Mesodermal cell (in vitro differentiated cells): ENCODE data around the gene RBM22.

Experiments
- H3K27ac ChIP-seq: 2 replicates; pipeline ENCODE4 v1.7.0; 2013; ENCODE audit warnings: mild to moderate bottlenecking, low read depth, low read length, moderate library complexity; ENCODE audit not compliant: severe bottlenecking
- H3K36me3 ChIP-seq: 2 replicates; pipeline ENCODE4 v1.7.1; 2013; ENCODE audit warnings: mild to moderate bottlenecking, low read length, moderate library complexity; ENCODE audit not compliant: control insufficient read depth, insufficient read depth
- H3K4me1 ChIP-seq: one replicate; pipeline ENCODE4 v1.7.1; 2013; ENCODE audit warnings: mild to moderate bottlenecking, low read length; ENCODE audit not compliant: insufficient read depth, control insufficient read depth, poor library complexity, severe bottlenecking
- H3K4me3 ChIP-seq: 2 replicates; pipeline ENCODE4 v1.7.0; 2013; ENCODE audit warnings: low read length, control low read depth, mild to moderate bottlenecking; ENCODE audit not compliant: insufficient read depth, poor library complexity, severe bottlenecking; ENCODE audit errors: extremely low read depth
- H3K9me3 ChIP-seq: 2 replicates; pipeline ENCODE4 v1.7.1; 2013; ENCODE audit warnings: mild to moderate bottlenecking, low read length, moderate library complexity; ENCODE audit not compliant: control insufficient read depth
- WGBS, 2 experiments: methylation state at CpG; one replicate each; pipeline ENCODE4 v1.1.5; 2013; ENCODE audit warnings: missing lambda C conversion rate in 2 of 2; ENCODE audit not compliant: insufficient coverage in 2 of 2; 5-methylcytosine and 5-hydroxymethylcytosine counted together

Gene RBM22

GRCh38 chr5:150642567-150642927 is 58.3 kb downstream of the RBM22 start:
- Histone ChIP-seq H3K27ac (peak overlapping the region; percentile 88), H3K4me1 (peaks cover 69% of the 10 kb centered on the region)
- 59 to 67% methylated on average over 4 of the region's 5 CpGs for WGBS, 2 experiments

DNA sequence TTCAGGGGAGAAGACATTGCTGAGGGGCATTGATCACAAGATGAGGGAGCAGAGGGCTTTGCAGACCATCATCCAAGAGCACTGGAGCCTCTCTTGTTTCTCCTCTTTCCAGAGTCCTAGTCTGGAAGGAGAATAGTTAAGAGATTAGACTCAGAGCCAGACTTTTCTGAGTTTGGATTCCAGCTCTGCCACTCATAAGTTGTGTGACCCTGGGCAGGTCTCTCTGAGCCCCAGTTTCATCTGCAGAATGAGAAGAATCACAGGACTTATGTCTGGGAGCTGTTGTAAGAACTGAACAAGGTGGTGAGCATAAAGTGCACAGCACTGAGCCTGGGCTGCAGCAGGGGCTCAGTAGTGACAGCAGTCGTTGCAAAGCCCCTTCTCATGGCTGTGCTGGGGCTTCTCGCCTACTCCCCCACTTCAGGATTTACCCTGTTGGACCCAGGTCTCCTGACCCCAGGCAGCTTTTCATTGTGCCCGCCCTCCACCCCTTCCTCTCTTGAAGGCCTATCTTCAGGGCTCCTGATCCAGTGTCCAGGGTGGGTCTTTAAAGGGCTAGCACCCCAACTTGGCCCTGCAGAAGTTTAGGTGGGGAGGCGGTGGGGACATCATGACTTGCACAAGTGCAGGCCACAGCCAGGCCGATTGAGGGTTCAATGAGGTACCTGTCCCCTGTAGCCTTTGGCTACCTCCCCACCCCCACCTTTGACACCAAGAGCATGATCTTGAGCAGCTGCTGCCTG is 58.9 kb downstream of the RBM22 start:
- H3K27ac ChIP-seq: peak overlapping the region; percentile 88
- H3K9me3 ChIP-seq: no peaks in the 10 kb centered on the region
- 84 to 100% methylated on average over 2 to 4 of the region's 5 CpGs for WGBS, 2 experiments
- H3K4me3 ChIP-seq: peak overlapping the region; percentile 41
- peaks cover 69% of the 10 kb centered on the region for H3K4me1 ChIP-seq
- no peaks in the 10 kb centered on the region for H3K36me3 ChIP-seq

More at GRCh38 chr5:150642567-150642927, 58.3 kb downstream of the RBM22 start:
- peaks cover 4% of the 10 kb centered on the region for H3K36me3 ChIP-seq
- H3K9me3 ChIP-seq: no peaks in the 10 kb centered on the region
- H3K4me3 ChIP-seq: peak overlapping the region; percentile 2

- Histone ChIP-seq H3K36me3 (no peaks in the 10 kb centered on the region), H3K4me3 (peak overlapping the region; percentile 41), H3K27ac (peak overlapping the region; percentile 88), H3K9me3 (no peaks in the 10 kb centered on the region), H3K4me1 (peaks cover 77% of the 10 kb centered on the region)
- 51 to 63% methylated on average over 4 to 6 of the region's 9 CpGs for WGBS, 2 experiments
Observed at GRCh38 chr5:150641006-150641570, 59.8 kb downstream of the RBM22 start.
